HepG2 (cell line): Measurements from ENCODE around the gene UBL3. TPM values are rescaled to one million over a fixed set of nuclear protein-coding genes. Genes with fewer than 3 reads are reported as not detected.

Experiments
- ATAC-seq: fragments of 200-7000 bp; cut with Tn5 transposase; 3 replicates; pipeline ENCODE4 v1.9.1; 2020; ENCODE audit warnings: mild to moderate bottlenecking, moderate library complexity
- BruUV-seq: library from RNA; stranded (reverse); fragments of 400-500 nt; replicated peaks from 2 replicates; lab custom pipeline; 2021; lab: Mats Ljungman, UMichigan
- CTCF ChIA-PET: fragments of 300-600 bp; formaldehyde crosslinking; extraction: SDS; loops from one replicate; lab custom pipeline; 2021; ENCODE audit warnings: low total read pairs, inconsistent platforms, low intra/inter-chr PET ratio; lab: Yijun Ruan, JAX
- POLR2A ChIA-PET: fragments of 350-600 bp; sonication (Branson Sonifier 250); formaldehyde crosslinking; loops from one replicate; lab custom pipeline; 2020; ENCODE audit warnings: antibody characterized with exemption, inconsistent platforms; lab: Yijun Ruan, JAX
- DNase-seq: peaks from one replicate; pipeline ENCODE4 v3.0.0-alpha.2; 2015; ENCODE audit warnings: low spot score
- FAIRE-seq: peaks from 3 replicates; lab custom pipeline; 2011; peaks lifted over from hg19 to GRCh38; lab: Jason Lieb, UNC
- H2AFZ ChIP-seq: one replicate; pipeline ENCODE4 v1.6.1; 2011; ENCODE audit warnings: low read length, inconsistent platforms
- H3K27ac ChIP-seq: fragments of 300-600 bp; 3 replicates; pipeline ENCODE4 v1.8.0; 2011; ENCODE audit warnings: mixed run types, mild to moderate bottlenecking, mixed read lengths, low read length, inconsistent platforms; ENCODE audit not compliant: insufficient read depth; ENCODE audit errors: extremely low read length
- H3K27me3 ChIP-seq, 2 experiments: fragments of 200-600 bp in 1 of 2; 2 replicates in 1 of 2; 3 replicates in 1 of 2; pipeline versions ENCODE4 v1.6.0 to v1.8.0; 2011; ENCODE audit warnings: low read length in 2 of 2, mild to moderate bottlenecking in 2 of 2, moderate library complexity in 2 of 2, inconsistent platforms in 1 of 2; ENCODE audit not compliant: insufficient read depth in 2 of 2, control insufficient read depth in 1 of 2
- H3K36me3 ChIP-seq, 2 experiments: fragments of 200-600 bp in 1 of 2; replicated peaks in 1 of 2; 2 replicates in 1 of 2; 3 replicates in 1 of 2; pipeline versions ENCODE4 v1.5.1 to v1.8.0; 2011; ENCODE audit warnings: low read length in 2 of 2, inconsistent platforms in 1 of 2; ENCODE audit not compliant: insufficient read depth in 2 of 2, control insufficient read depth in 1 of 2
- H3K4me1 ChIP-seq: 2 replicates; pipeline ENCODE4 v1.5.1; 2012; ENCODE audit warnings: low read length, inconsistent platforms; ENCODE audit not compliant: insufficient read depth
- H3K4me2 ChIP-seq: 2 replicates; pipeline ENCODE4 v1.6.0; 2011; ENCODE audit warnings: low read depth, low read length, inconsistent platforms
- H3K4me3 ChIP-seq, 3 experiments: fragments of 200-600 bp in 1 of 3; sonication (generic), shearing (Covaris generic) in 1 of 3; replicated peaks in 1 of 3; 2 replicates each; pipeline ENCODE4 v1.5.1; 2011 to 2016; ENCODE audit warnings: low read length in 3 of 3, inconsistent platforms in 2 of 3, low read depth in 2 of 3, mild to moderate bottlenecking in 2 of 3, control low read depth in 1 of 3, mixed read lengths in 1 of 3; ENCODE audit not compliant: insufficient read depth in 1 of 3
- H3K79me2 ChIP-seq: one replicate; pipeline ENCODE4 v1.6.1; 2011; ENCODE audit warnings: low read length, inconsistent platforms; ENCODE audit not compliant: insufficient read depth
- H3K9ac ChIP-seq: 2 replicates; pipeline ENCODE4 v1.6.0; 2011; ENCODE audit warnings: mild to moderate bottlenecking, low read depth, low read length, inconsistent platforms; ENCODE audit not compliant: insufficient read depth
- H3K9me3 ChIP-seq: 2 replicates; pipeline ENCODE4 v1.5.1; 2012; ENCODE audit warnings: mild to moderate bottlenecking, low read length
- H4K20me1 ChIP-seq: 2 replicates; pipeline ENCODE4 v1.6.0; 2011; ENCODE audit warnings: inconsistent platforms, mild to moderate bottlenecking, low read length, moderate library complexity; ENCODE audit not compliant: insufficient read depth
- CREM ChIP-seq, 2 experiments: sonication (generic) in 1 of 2; formaldehyde crosslinking in 1 of 2; IDR thresholded peaks; 2 replicates each; pipeline versions ENCODE4 v1.4.0 to v1.6.1; 2016 to 2020; ENCODE audit warnings: antibody characterized with exemption in 1 of 2, mild to moderate bottlenecking in 1 of 2, missing genetic modification reagents in 1 of 2
- IKZF4 ChIP-seq: sonication (generic); formaldehyde crosslinking; IDR thresholded peaks from 2 replicates; pipeline ENCODE4 v1.5.1; 2020; ENCODE audit warnings: borderline replicate concordance, mild to moderate bottlenecking, low read depth, missing genetic modification reagents; ENCODE audit errors: not compliant biosample characterization
- PHF5A ChIP-seq: IDR thresholded peaks from one replicate; pipeline ENCODE4 v1.6.1; 2018; ENCODE audit warnings: low read depth, missing genetic modification reagents; ENCODE audit not compliant: unreplicated experiment
- RBAK ChIP-seq: sonication (generic); formaldehyde crosslinking; IDR thresholded peaks from 2 replicates; pipeline ENCODE4 v1.5.1; 2020; ENCODE audit warnings: mild to moderate bottlenecking, missing genetic modification reagents
- YY1 ChIP-seq: IDR thresholded peaks from 2 replicates; pipeline ENCODE4 v1.6.1; 2011; ENCODE audit warnings: low read length, low read depth, moderate library complexity, mild to moderate bottlenecking; ENCODE audit not compliant: insufficient read depth, insufficient replicate concordance
- ZFP62 ChIP-seq: sonication (generic); formaldehyde crosslinking; IDR thresholded peaks from 2 replicates; pipeline ENCODE4 v1.4.0; 2020; ENCODE audit warnings: missing genetic modification reagents
- ZNF580 ChIP-seq: IDR thresholded peaks from 2 replicates; pipeline ENCODE4 v1.6.1; 2016; ENCODE audit warnings: low read depth, borderline replicate concordance
- ZNF629 ChIP-seq: sonication (generic); formaldehyde crosslinking; conservative IDR thresholded peaks from 2 replicates; pipeline ENCODE4 v1.5.0; 2020; ENCODE audit warnings: missing genetic modification reagents
- WGBS: methylation state at CpG from one replicate; pipeline ENCODE4 v1.1.6; 2017; ENCODE audit warnings: low lambda C conversion rate; 5-methylcytosine and 5-hydroxymethylcytosine counted together
- in situ Hi-C: cut with HindIII; loops from 2 replicates; pipeline ENCODE4 v1.10.0; 2017; ENCODE audit warnings: low pct_unique_long_range_greater_than_20kb; ENCODE audit not compliant: extremely low pct_ligation_motif_present
- intact Hi-C: fragments of 100-400 bp; cut with micrococcal nuclease; formaldehyde crosslinking; loops from one replicate; pipeline ENCODE4 v1.10.0; 2022; ENCODE audit not compliant: unreplicated experiment
- polyA plus RNA-seq, 8 experiments: library from polyadenylated mRNA; depleted of rRNA in 3 of 8; stranded (reverse) in 7 of 8; unstranded in 1 of 8; fragments of >200 nt; fragmentation: Illumina TruSeq in 4 of 8; extraction: Trizol in 4 of 8; gene quantifications; 2 replicates each; pipeline versions ENCODE4 v1.2.1 to v1.2.3, GENCODE V29; 2011 to 2016; ENCODE audit warnings: low read depth in 4 of 8, missing spikeins in 1 of 8, mixed read lengths in 1 of 8; ENCODE audit not compliant: insufficient read depth in 1 of 8
- total RNA-seq, 5 experiments: library from RNA; depleted of rRNA; stranded (reverse); fragments of >200 nt; fragmentation: Illumina TruSeq; extraction: Trizol; gene quantifications; 2 replicates each; pipeline ENCODE4 v1.2.3, GENCODE V29; 2016; ENCODE audit warnings: low read depth in 1 of 5
- TF ChIP-seq, protein P1 (sequence below): sonication (generic); formaldehyde crosslinking; IDR thresholded peaks from 2 replicates; pipeline ENCODE4 v1.4.0; 2020; ENCODE audit warnings: low read depth, mild to moderate bottlenecking, missing genetic modification reagents

Gene UBL3
- total and polyA plus RNA-seq, 2 of the 13 experiments (the other 11 are each of a cell fraction or from before 2014, with no cell fraction given): 7.4 to 9.6 TPM

DNA sequence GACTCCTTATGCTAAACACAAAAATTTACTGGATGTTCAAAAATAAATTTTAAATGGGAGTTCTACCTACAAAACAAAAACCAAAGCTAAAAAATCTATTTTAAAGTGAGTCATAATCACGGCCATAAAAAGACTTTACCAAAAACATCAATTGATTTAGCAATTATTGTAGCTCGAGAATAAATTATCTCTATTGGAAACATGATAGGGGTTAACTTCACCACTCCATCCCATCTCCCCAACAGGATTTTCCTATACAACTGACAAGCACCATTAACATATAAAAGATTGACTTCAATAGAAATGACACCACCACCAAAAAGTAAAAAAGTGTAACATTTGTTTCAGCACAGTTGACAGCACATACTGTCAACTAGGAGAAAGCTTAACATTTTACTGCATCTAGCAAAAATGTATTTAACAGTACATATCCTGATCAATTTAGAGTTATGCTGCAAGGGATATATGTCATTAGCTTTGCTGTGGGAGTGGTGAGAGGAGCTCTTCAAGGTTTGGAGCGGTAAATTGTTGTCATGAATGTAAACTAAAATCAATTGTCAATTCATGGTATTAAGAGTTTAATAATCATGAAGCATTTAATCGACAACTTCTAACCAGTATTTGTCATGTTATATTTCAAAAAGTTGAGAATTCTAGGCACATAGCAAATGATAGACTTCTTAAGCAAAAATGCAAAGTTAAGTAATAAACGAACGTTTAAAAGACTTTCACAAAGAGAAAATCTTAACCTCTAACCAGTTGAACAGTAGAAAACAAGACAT lies 3.8 kb downstream of the UBL3 start:
- H2AFZ ChIP-seq: no peak overlapping the region
- no peaks in the 10 kb centered on the region for H3K9me3 ChIP-seq

More for the DNA sequence above, 3.8 kb downstream of the UBL3 start:
- intact Hi-C loops: loop anchor here (5.0 kb wide), 1 partner anchor 34 kb away; no protein-coding TSS in a partner anchor
- ChIA-PET CTCF (interaction anchor here (1.4 to 1.5 kb wide), 2 partner anchors 77 to 266 kb away, joined by 4 to 5 read pairs; no protein-coding TSS in a partner anchor), POLR2A (interaction anchor here (2.0 kb wide), 1 partner anchor 78 kb away, joined by 14 read pairs; no protein-coding TSS in a partner anchor)
- DNase-seq (no peak), FAIRE-seq (no peak), ATAC-seq (no peak)
- Histone ChIP-seq H3K79me2 (peaks cover 71% of the 10 kb centered on the region), H3K4me2 (peak overlapping the region; percentile 79), H3K36me3 (no peaks in the 10 kb centered on the region), H3K4me1 (peaks cover 39% of the 10 kb centered on the region), H3K9ac (peak overlapping the region; percentile 53), H3K4me3 (peak overlapping the region; percentile 55 to 71 (median 66); a peak in 5 of 6 replicates), H3K27me3 (no peaks in the 10 kb centered on the region; a peak in 1 of 5 replicates), H3K27ac (no peak overlapping the region), H4K20me1 (peaks cover 29% of the 10 kb centered on the region)
- TF ChIP-seq, protein P1, sequence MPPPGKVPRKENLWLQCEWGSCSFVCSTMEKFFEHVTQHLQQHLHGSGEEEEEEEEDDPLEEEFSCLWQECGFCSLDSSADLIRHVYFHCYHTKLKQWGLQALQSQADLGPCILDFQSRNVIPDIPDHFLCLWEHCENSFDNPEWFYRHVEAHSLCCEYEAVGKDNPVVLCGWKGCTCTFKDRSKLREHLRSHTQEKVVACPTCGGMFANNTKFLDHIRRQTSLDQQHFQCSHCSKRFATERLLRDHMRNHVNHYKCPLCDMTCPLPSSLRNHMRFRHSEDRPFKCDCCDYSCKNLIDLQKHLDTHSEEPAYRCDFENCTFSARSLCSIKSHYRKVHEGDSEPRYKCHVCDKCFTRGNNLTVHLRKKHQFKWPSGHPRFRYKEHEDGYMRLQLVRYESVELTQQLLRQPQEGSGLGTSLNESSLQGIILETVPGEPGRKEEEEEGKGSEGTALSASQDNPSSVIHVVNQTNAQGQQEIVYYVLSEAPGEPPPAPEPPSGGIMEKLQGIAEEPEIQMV (CRISPR knock-in tag): no peak
- TF ChIP-seq ZFP62 (CRISPR knock-in tag) (no peak), CREM (IDR thresholded peaks at IDR 0.05) (no peak), CREM (CRISPR knock-in tag; IDR thresholded peaks at IDR 0.05) (no peak), IKZF4 (no peak), RBAK (CRISPR knock-in tag) (no peak), YY1 (no peak), ZNF629 (CRISPR knock-in tag) (no peak), PHF5A (no peak), ZNF580 (CRISPR knock-in tag) (no peak)
- no TSS peak for BruUV-seq
- 51% methylated on average over 6 of the region's 6 CpGs for WGBS
- in situ Hi-C loops: loop anchor here (10.0 kb wide), 1 partner anchor 252 kb away; the partner anchor contains the start of gene SLC7A1
